H9 (cell line): ENCODE data around the gene RHOU. TPM values are rescaled to one million over a fixed set of nuclear protein-coding genes. Genes with fewer than 3 reads are reported as not detected.

ENCODE experiments used
- DNase-seq: peaks from one replicate; pipeline ENCODE4 v3.0.0-alpha.2; 2017
- H2AFZ ChIP-seq: one replicate; pipeline ENCODE4 v1.6.1; 2013; ENCODE audit warnings: mild to moderate bottlenecking, low read length, control low read depth, moderate library complexity
- H2AK5ac ChIP-seq: 2 replicates; pipeline ENCODE4 v1.6.1; 2013; ENCODE audit warnings: low read length, control low read depth, mixed read lengths; ENCODE audit not compliant: insufficient read length
- H2BK120ac ChIP-seq: one replicate; pipeline ENCODE4 v1.6.1; 2013; ENCODE audit warnings: low read depth, mild to moderate bottlenecking, low read length, control low read depth, inconsistent platforms; ENCODE audit not compliant: poor library complexity, severe bottlenecking
- H2BK12ac ChIP-seq: 2 replicates; pipeline ENCODE4 v1.6.1; 2013; ENCODE audit warnings: low read length, control low read depth, mixed read lengths, low read depth; ENCODE audit not compliant: insufficient read length
- H2BK15ac ChIP-seq: 2 replicates; pipeline ENCODE4 v1.6.1; 2013; ENCODE audit warnings: low read depth, low read length, control low read depth
- H2BK20ac ChIP-seq: one replicate; pipeline ENCODE4 v1.6.1; 2013; ENCODE audit warnings: low read depth, mild to moderate bottlenecking, low read length, control low read depth, inconsistent platforms; ENCODE audit not compliant: poor library complexity, severe bottlenecking
- H2BK5ac ChIP-seq: 2 replicates; pipeline ENCODE4 v1.6.1; 2013; ENCODE audit warnings: low read length, control low read depth, mixed read lengths; ENCODE audit not compliant: insufficient read length
- H3K14ac ChIP-seq: 2 replicates; pipeline ENCODE4 v1.6.1; 2013; ENCODE audit warnings: low read length, control low read depth; ENCODE audit not compliant: insufficient read depth
- H3K18ac ChIP-seq: 2 replicates; pipeline ENCODE4 v1.6.1; 2013; ENCODE audit warnings: low read depth, mild to moderate bottlenecking, mixed read lengths, low read length, control low read depth; ENCODE audit not compliant: insufficient read length
- H3K23ac ChIP-seq: 2 replicates; pipeline ENCODE4 v1.6.1; 2013; ENCODE audit warnings: low read length, control low read depth, mixed read lengths, low read depth; ENCODE audit not compliant: insufficient read length
- H3K23me2 ChIP-seq: 2 replicates; pipeline ENCODE4 v1.6.1; 2013; ENCODE audit warnings: low read depth, mild to moderate bottlenecking, mixed read lengths, low read length, control low read depth; ENCODE audit not compliant: insufficient read length, poor library complexity, severe bottlenecking
- H3K27ac ChIP-seq: 2 replicates; pipeline ENCODE4 v1.5.1; 2013; ENCODE audit warnings: low read length, control low read depth, mixed read lengths, low read depth; ENCODE audit not compliant: insufficient read length
- H3K27me3 ChIP-seq: 2 replicates; pipeline ENCODE4 v1.6.1; 2013; ENCODE audit warnings: low read length, control low read depth, inconsistent platforms; ENCODE audit not compliant: insufficient read depth
- H3K4ac ChIP-seq: 2 replicates; pipeline ENCODE4 v1.6.1; 2013; ENCODE audit warnings: low read depth, mild to moderate bottlenecking, control low read depth, inconsistent platforms, low read length, moderate library complexity
- H3K4me1 ChIP-seq: 2 replicates; pipeline ENCODE4 v1.6.1; 2013; ENCODE audit warnings: low read length, control low read depth, inconsistent platforms; ENCODE audit not compliant: insufficient read depth
- H3K4me2 ChIP-seq: 2 replicates; pipeline ENCODE4 v1.6.1; 2013; ENCODE audit warnings: low read length, control low read depth, mixed read lengths; ENCODE audit not compliant: insufficient read length, insufficient read depth
- H3K56ac ChIP-seq: 2 replicates; pipeline ENCODE4 v1.6.1; 2013; ENCODE audit warnings: low read depth, mild to moderate bottlenecking, mixed read lengths, low read length, control low read depth; ENCODE audit not compliant: insufficient read length
- H3K79me1 ChIP-seq: 2 replicates; pipeline ENCODE4 v1.6.1; 2013; ENCODE audit warnings: low read depth, mild to moderate bottlenecking, moderate library complexity, low read length, control low read depth, inconsistent platforms; ENCODE audit not compliant: insufficient read depth, poor library complexity, severe bottlenecking
- H3K79me2 ChIP-seq: 2 replicates; pipeline ENCODE4 v1.6.1; 2013; ENCODE audit warnings: low read length, control low read depth, inconsistent platforms; ENCODE audit not compliant: insufficient read depth
- H3K9ac ChIP-seq: 2 replicates; pipeline ENCODE4 v1.6.1; 2013; ENCODE audit warnings: low read length, control low read depth, mixed read lengths; ENCODE audit not compliant: insufficient read length; ENCODE audit errors: extremely low read depth
- H3K9me3 ChIP-seq: one replicate; pipeline ENCODE4 v1.6.1; 2013; ENCODE audit warnings: low read depth, low read length, inconsistent platforms; ENCODE audit not compliant: control insufficient read depth
- H3T11ph ChIP-seq: one replicate; pipeline ENCODE4 v1.6.1; 2013; ENCODE audit warnings: mild to moderate bottlenecking, low read length, control low read depth, inconsistent platforms
- H4K20me1 ChIP-seq: one replicate; pipeline ENCODE4 v1.6.1; 2013; ENCODE audit not compliant: control insufficient read depth, insufficient read length, insufficient read depth
- H4K5ac ChIP-seq: 2 replicates; pipeline ENCODE4 v1.6.1; 2013; ENCODE audit warnings: low read depth, mild to moderate bottlenecking, mixed read lengths, low read length, control low read depth; ENCODE audit not compliant: insufficient read length
- H4K8ac ChIP-seq: replicated peaks from 2 replicates; pipeline ENCODE4 v1.6.1; 2013; ENCODE audit warnings: low read length, control low read depth, mixed read lengths, low read depth; ENCODE audit not compliant: insufficient read length
- H4K91ac ChIP-seq: 2 replicates; pipeline ENCODE4 v1.6.1; 2013; ENCODE audit warnings: low read depth, mild to moderate bottlenecking, moderate library complexity, mixed read lengths, low read length, control low read depth; ENCODE audit not compliant: insufficient read length
- H3K27ac Mint-ChIP-seq, 3 experiments: 2 replicates in 2 of 3; 3 replicates in 1 of 3; pipeline ENCODE4 v1.8.0; 2020 to 2021; ENCODE audit warnings: mixed read lengths in 3 of 3, mild to moderate bottlenecking in 1 of 3, moderate library complexity in 1 of 3
- H3K27me3 Mint-ChIP-seq: 2 replicates; pipeline ENCODE4 v1.8.0; 2021; ENCODE audit warnings: low read depth, mild to moderate bottlenecking, moderate library complexity, mixed read lengths
- H3K36me3 Mint-ChIP-seq, 3 experiments: 2 replicates in 2 of 3; 3 replicates in 1 of 3; pipeline ENCODE4 v1.8.0; 2020 to 2021; ENCODE audit warnings: low read depth in 3 of 3, mixed read lengths in 3 of 3; ENCODE audit not compliant: insufficient read depth in 1 of 3
- H3K4me1 Mint-ChIP-seq, 2 experiments: 2 replicates each; pipeline ENCODE4 v1.8.0; 2020; ENCODE audit warnings: mixed read lengths in 2 of 2
- H3K4me3 Mint-ChIP-seq, 2 experiments: 2 replicates in 1 of 2; 3 replicates in 1 of 2; pipeline ENCODE4 v1.8.0; 2020 to 2021; ENCODE audit warnings: mild to moderate bottlenecking in 2 of 2, mixed read lengths in 2 of 2, moderate library complexity in 1 of 2
- H3K9me3 Mint-ChIP-seq, 2 experiments: 2 replicates in 1 of 2; 3 replicates in 1 of 2; pipeline ENCODE4 v1.8.0; 2020; ENCODE audit warnings: mild to moderate bottlenecking in 2 of 2, mixed read lengths in 2 of 2, moderate library complexity in 1 of 2
- CTCF ChIP-seq: fragments of 200-600 bp; sonication (generic); conservative IDR thresholded peaks from 3 replicates; pipeline ENCODE4 v1.8.0; 2021; ENCODE audit warnings: antibody characterized with exemption, mild to moderate bottlenecking
- WGBS: extraction: QIAGEN DNeasy Blood & Tissue Kit; methylation state at CpG from one replicate; pipeline ENCODE4 v1.1.7; 2013; ENCODE audit warnings: missing lambda C conversion rate, low lambda C conversion rate, mixed read lengths; ENCODE audit not compliant: insufficient read length; ENCODE audit errors: extremely low coverage; 5-methylcytosine and 5-hydroxymethylcytosine counted together
- total RNA-seq: library from RNA; stranded (reverse); gene quantifications from 2 replicates; pipeline ENCODE4 v1.2.1, GENCODE V29; 2021

The RHOU gene
- total RNA-seq, 1 experiment from 2014 or later: 3.9 TPM

GRCh38 chr1:228748029-228748428 lies 12.8 kb downstream of the RHOU start:
- Histone ChIP-seq H3K23ac (no peak overlapping the region), H3K79me2 (no peaks in the 10 kb centered on the region), H3K18ac (no peak overlapping the region), H2BK5ac (no peak overlapping the region), H4K91ac (no peak overlapping the region), H2BK12ac (no peak overlapping the region), H3K9ac (no peak overlapping the region), H2AFZ (no peak overlapping the region), H4K20me1 (no peaks in the 10 kb centered on the region), H3K23me2 (no peaks in the 10 kb centered on the region), H3K9me3 (no peaks in the 10 kb centered on the region), H4K5ac (no peak overlapping the region), H2BK20ac (no peak overlapping the region), H3K4me2 (no peak overlapping the region), H3K27ac (no peak overlapping the region), H3T11ph (no peak overlapping the region), H2BK15ac (no peak overlapping the region), H2BK120ac (no peak overlapping the region), H3K56ac (no peak overlapping the region), H3K14ac (no peak overlapping the region), H3K4me1 (no peaks in the 10 kb centered on the region), H3K4ac (no peak overlapping the region), H4K8ac (no peak overlapping the region), H3K27me3 (no peaks in the 10 kb centered on the region), H2AK5ac (no peak overlapping the region), H3K79me1 (no peaks in the 10 kb centered on the region)
- H3K27me3 Mint-ChIP-seq: peaks cover 4% of the 10 kb centered on the region; the same call in 1 of the 2 replicates
- H3K9me3 Mint-ChIP-seq: no peaks in the 10 kb centered on the region
- no peak overlapping the region for H3K27ac Mint-ChIP-seq
- TF ChIP-seq CTCF: no peak
- no peak for DNase-seq
- no peak overlapping the region for H3K4me3 Mint-ChIP-seq
- peaks cover 0 to 3% of the 10 kb centered on the region in 2 experiments; a peak in 1 of 4 replicates for H3K4me1 Mint-ChIP-seq
- peaks cover 0 to 11% (median 4%) of the 10 kb centered on the region in 3 experiments; a peak in 6 of 7 replicates for H3K36me3 Mint-ChIP-seq
- no CpG with 5 or more reads among the region's 2 CpGs for WGBS
